HL-60/S4 treated with phorbol 12-myristate 13-acetate at 8.2 ng/mL for 4 days and 3 days (cell line): ENCODE data around the gene SDHAF4.
"Not testable (repeated sequence)": the region's sequence is repeated elsewhere in the genome, so short reads cannot be mapped to it uniquely, and the experiment has no call there.

Source experiments
- in situ Hi-C: fragments of 300-500 bp; cut with MboI; formaldehyde crosslinking; loops from 2 replicates; pipeline ENCODE4 v1.15.0; 2022; ENCODE audit warnings: low sequenced_read_pairs

Gene SDHAF4

DNA sequence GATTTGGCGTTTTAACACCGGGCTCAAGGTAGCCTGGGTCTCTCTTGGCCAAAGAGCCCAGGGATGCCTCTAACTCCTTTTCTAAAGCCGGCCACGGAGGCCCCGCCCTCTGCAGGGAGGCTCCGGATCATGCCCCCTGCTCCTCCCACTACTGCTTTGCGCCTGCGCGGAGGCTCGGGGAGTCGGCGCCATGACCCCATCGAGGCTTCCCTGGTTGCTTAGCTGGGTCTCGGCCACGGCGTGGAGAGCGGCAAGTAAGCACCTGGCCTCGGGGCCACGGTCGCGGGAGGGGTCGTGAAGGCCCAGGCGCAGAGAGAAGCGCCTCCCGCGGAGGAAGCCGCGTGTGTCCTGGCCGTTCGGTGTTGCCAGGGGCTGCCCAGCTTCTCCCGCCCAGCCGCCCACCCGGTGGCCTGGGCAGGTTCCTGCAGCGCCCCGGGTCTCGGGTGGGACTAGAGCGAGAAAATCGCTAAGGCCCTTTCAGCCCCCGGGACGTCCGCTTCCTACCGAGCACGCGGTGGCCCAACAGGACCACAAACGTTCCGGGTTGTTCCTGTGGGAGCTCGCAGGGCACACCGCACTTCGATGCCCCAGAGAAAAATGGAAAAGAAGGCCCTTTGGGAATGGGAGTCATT, at the start of gene SDHAF4:
Gene SDHAF4 (plus strand): TSS at position 180 of the 632 bp plus-strand sequence. CDS start 11 bp downstream, at position 191.
- in situ Hi-C loops, result no loop called here

GRCh38 chr6:70518723-70519122, 48.0 kb upstream of the SDHAF4 start:
- in situ Hi-C loops, result no loop called here

GRCh38 chr6:70520575-70520974, 46.2 kb upstream of the SDHAF4 start:
- in situ Hi-C loops, result no loop called here

DNA sequence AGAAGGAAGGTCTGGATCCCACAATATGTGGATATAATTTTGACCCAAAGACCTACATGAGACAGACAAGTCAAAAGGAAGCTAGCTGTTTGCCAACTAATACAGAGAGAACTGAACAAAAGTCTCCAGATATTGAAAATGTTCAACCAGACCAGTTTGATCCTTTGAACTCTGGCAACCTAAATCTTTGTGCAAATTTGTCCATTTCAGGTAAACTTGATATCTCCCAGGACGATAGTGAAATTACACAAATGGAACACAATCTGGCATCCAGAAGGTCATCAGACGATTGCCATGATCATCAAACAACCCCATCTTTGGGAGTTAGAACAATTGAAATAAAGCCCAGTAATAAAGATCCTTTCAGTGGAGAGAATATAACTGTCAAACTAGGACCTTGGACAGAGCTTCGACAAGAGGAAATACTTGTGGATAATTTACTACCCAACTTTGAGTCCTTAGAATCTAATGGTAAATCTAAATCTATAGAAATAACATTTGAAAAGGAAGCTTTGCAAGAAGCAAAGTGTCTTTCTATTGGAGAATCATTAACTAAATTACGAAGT, 41.9 kb upstream of the SDHAF4 start:
- in situ Hi-C loops, result no loop called here

GRCh38 chr6:70527071-70527737, 39.5 kb upstream of the SDHAF4 start:
- in situ Hi-C loops, result no loop called here

- in situ Hi-C loops, result no loop called here
Measured at GRCh38 chr6:70530023-70530422, 36.7 kb upstream of the SDHAF4 start.

DNA sequence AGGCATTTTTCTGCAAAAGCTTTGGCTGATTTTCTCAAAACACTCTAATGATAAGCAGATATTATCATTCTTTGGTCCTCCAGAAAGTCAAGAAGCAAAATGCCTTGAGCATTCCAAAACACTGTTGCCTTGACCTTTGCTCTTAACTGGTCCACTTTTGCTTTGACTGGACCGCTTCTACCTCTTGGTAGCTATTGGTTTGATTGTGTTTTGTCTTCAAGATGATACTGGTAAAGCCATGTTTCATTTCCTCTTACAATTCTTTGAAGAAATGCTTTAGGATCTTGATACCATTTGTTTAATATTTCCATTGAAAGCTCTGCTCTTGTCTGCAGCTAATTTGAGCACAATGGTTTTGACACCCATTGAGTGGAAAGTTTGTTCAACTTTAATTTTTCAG, 35.6 kb upstream of the SDHAF4 start:
- in situ Hi-C loops, result no loop called here

DNA sequence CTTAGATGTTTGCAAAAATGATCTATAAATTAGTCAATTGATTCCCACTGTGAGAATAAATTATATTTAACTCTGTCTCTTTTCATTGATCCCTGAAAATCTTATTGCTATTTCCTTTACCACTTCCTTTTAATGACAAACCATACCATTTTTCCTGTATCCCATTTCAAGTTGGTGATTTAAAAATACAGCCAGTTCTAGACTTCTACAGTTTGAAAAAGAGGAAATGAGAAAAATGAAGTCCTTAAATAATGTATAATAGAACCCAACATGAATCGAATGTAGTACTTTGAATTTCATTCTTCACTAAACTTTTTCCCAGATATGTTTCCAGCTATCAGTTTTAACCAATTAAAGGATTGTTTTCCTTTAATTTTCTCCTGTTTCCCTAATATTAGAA, 29.5 kb upstream of the SDHAF4 start:
- in situ Hi-C loops, result no loop called here

- in situ Hi-C loops, result no loop called here
Measured at GRCh38 chr6:70538376-70538775, 28.4 kb upstream of the SDHAF4 start.

GRCh38 chr6:70547313-70547712, 19.4 kb upstream of the SDHAF4 start:
- in situ Hi-C loops, result no loop called here

- in situ Hi-C loops, result no loop called here
Measured at GRCh38 chr6:70547905-70548304, 18.8 kb upstream of the SDHAF4 start.

- in situ Hi-C loops, result no loop called here
Measured at GRCh38 chr6:70549327-70549726, 17.4 kb upstream of the SDHAF4 start.

DNA sequence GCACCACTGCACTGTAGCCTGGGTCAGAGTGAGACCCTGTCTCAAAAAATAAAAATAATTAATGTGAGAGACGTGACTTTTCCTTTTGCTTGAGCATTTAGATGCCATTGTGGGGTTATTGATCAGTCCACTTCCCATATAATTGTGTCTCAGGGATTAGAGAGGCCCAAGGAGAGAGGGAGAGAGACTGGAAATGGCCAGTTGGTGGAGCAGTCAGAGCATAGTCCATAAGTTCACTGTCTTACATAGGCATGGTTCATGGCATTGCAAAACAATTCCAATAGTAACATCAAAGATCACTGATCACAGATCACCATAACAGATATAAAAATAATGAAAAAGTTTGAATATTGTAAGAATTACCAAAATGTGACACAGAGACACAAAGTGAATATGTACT, 15.2 kb upstream of the SDHAF4 start:
- in situ Hi-C loops, result no loop called here

DNA sequence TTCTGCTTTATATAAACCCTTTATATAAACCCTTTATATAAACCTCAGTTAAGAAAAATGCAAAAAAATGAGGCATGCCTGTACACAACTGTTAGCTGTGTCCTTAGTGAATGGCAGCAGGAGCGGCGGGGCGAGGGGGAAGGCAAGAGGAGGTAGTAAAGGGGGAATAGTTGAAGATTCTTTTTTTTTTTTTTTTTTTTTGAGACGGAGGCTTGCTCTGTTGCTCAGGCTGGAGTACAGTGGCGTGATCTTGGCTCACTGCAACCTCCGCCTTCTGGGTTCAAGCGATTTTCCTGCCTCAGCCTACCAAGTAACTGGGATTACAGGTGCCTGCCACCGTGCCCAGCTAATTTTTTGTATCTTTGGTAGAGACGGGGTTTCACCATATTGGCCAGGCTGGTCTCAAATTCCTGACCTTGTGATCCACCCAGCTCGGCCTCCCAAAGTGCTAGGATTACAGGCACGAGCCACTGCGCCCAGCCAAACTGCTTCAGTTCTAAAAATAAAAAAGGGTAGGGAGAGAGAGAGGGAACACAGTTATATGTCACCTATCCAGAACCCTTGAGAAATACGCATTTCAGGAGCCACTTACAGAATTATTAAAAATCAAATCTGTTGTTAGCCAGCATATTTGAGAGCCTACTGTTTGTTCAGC, 14.3 kb upstream of the SDHAF4 start:
- in situ Hi-C loops, result not testable (repeated sequence)

DNA sequence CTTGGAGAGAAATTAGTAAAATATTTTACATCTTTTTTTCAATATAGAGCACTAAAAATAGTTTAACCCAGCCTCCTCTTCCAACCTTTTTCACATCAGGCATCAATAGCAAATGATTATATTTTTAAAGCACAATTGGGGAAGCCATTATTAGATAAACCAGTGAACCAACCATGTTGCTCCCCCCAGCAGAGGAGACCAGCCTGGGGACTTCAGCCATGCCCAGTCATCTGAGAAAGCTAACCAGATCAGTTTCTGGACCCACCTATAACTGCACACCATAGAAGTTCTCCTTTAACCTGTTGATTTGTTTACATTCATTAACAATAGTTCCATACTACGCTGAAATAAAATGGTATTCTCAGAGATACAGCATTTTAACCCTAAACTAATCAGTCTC, 13.8 kb upstream of the SDHAF4 start:
- in situ Hi-C loops, result no loop called here

- in situ Hi-C loops, result no loop called here
Measured at GRCh38 chr6:70557998-70558397, 8.7 kb upstream of the SDHAF4 start.

DNA sequence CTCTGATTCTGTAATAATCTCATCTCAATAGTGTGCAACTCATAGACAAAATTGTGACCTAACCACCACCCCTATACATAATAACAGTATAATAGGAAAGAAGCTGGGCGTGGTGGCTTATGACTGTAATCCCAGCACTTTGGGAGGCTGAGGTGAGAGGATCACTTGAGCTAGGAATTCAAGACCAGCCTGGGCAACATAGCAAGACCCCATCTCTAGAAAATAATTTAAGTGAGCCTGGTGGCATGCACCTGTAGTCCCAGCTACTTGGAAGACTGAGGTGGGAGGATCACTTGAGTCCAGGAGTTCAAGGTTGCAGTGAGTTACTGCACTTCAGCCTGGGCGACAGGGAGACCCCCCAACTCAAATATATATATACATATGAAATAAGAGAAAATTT, 4.3 kb upstream of the SDHAF4 start:
- in situ Hi-C loops, result not testable (repeated sequence)

- in situ Hi-C loops, result no loop called here
Measured at GRCh38 chr6:70563530-70563929, 3.2 kb upstream of the SDHAF4 start.

DNA sequence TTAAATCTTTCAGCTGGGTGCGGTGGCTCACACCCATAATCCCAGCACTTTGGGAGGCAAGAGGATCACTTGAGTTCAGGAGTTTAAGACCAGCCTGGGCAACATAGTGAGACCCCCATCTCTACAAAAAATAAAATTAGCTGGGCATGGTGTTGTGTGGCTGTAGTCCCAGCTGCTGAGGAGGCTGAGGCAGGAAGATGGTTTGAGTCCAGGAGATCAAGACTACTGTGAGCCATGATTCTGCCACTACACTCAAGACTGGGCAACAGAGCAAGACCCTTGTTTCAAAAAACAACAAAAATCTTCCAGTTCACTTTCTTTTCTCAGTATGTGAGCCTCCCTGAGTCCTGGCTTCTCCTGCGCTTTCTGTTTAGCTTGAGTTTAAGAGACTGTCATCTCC, 7.9 kb downstream of the SDHAF4 start:
- in situ Hi-C loops, result no loop called here

GRCh38 chr6:70575899-70576495, 9.3 kb downstream of the SDHAF4 start:
- in situ Hi-C loops, result no loop called here

GRCh38 chr6:70586114-70586513, 19.4 kb downstream of the SDHAF4 start:
- in situ Hi-C loops, result no loop called here

- in situ Hi-C loops, result no loop called here
Measured at GRCh38 chr6:70590400-70590799, 23.7 kb downstream of the SDHAF4 start.
